HK-2 (cell line): ENCODE results near the gene ARFGEF2.
"Not testable (repeated sequence)": the region's sequence is repeated elsewhere in the genome, so short reads cannot be mapped to it uniquely, and the experiment has no call there.

ENCODE experiments used
- DNase-seq: peaks from one replicate; pipeline ENCODE4 v3.0.0-alpha.2; 2018; ENCODE audit not compliant: unreplicated experiment

Gene ARFGEF2

GRCh38 chr20:48928832-48929725, 7.6 kb downstream of the ARFGEF2 start:
- no peak for DNase-seq

- no peak for DNase-seq
Observed at GRCh38 chr20:48930035-48930434, 8.5 kb downstream of the ARFGEF2 start.

GRCh38 chr20:48930878-48931277, 9.4 kb downstream of the ARFGEF2 start:
- no peak for DNase-seq

- DNase-seq = no peak
Observed at GRCh38 chr20:48931527-48932374, 10.2 kb downstream of the ARFGEF2 start.

- DNase-seq = peak; percentile 78
Observed at GRCh38 chr20:48932375-48932941, 10.9 kb downstream of the ARFGEF2 start.

GRCh38 chr20:48933017-48933766, 11.7 kb downstream of the ARFGEF2 start:
- peak; percentile 38 for DNase-seq

- DNase-seq = not testable (repeated sequence)
Observed at GRCh38 chr20:48934273-48934877, 12.9 kb downstream of the ARFGEF2 start.

- DNase-seq = not testable (repeated sequence)
Observed at GRCh38 chr20:48934966-48935365, 13.5 kb downstream of the ARFGEF2 start.

GRCh38 chr20:48936178-48936577, 14.7 kb downstream of the ARFGEF2 start:
- DNase-seq = not testable (repeated sequence)

- no peak for DNase-seq
Observed at GRCh38 chr20:48937674-48938073, 16.2 kb downstream of the ARFGEF2 start.

- DNase-seq = no peak
Observed at GRCh38 chr20:48938670-48939069, 17.2 kb downstream of the ARFGEF2 start.

- no peak for DNase-seq
Observed at GRCh38 chr20:48940170-48940569, 18.7 kb downstream of the ARFGEF2 start.

GRCh38 chr20:48941467-48941866, 20.0 kb downstream of the ARFGEF2 start:
- no peak for DNase-seq

- DNase-seq = no peak
Observed at GRCh38 chr20:48942730-48943129, 21.2 kb downstream of the ARFGEF2 start.

GRCh38 chr20:48944663-48945297, 23.3 kb downstream of the ARFGEF2 start:
- DNase-seq = no peak

GRCh38 chr20:48945840-48946514, 24.5 kb downstream of the ARFGEF2 start:
- no peak for DNase-seq

GRCh38 chr20:48948612-48949011, 27.1 kb downstream of the ARFGEF2 start:
- DNase-seq = no peak

- no peak for DNase-seq
Observed at GRCh38 chr20:48949304-48950170, 28.0 kb downstream of the ARFGEF2 start.

- no peak for DNase-seq
Observed at GRCh38 chr20:48951041-48951440, 29.5 kb downstream of the ARFGEF2 start.
